H1 (cell line): Measurements from ENCODE around the gene GRIK4. TPM values are rescaled to one million over a fixed set of nuclear protein-coding genes. Genes with fewer than 3 reads are reported as not detected.

Experiments used
- CTCF ChIA-PET: fragments of 300-600 bp; sonication (Branson Sonifier 250); formaldehyde crosslinking; loops from one replicate; lab custom pipeline; 2021; ENCODE audit not compliant: partially characterized antibody; lab: Charles Lee
- POLR2A ChIA-PET: fragments of 300-600 bp; sonication (Branson Sonifier 250); formaldehyde crosslinking; loops from one replicate; lab custom pipeline; 2021; ENCODE audit warnings: inconsistent platforms; ENCODE audit not compliant: partially characterized antibody; lab: Charles Lee
- DNase-seq, 2 experiments: peaks; one replicate each; pipeline versions ENCODE4 v3.0.0 to v3.0.0-alpha.2; 2010 to 2022; ENCODE audit warnings: low spot score in 2 of 2, low read depth in 1 of 2, mixed read lengths in 1 of 2
- FAIRE-seq: peaks from 2 replicates; lab custom pipeline; 2011; peaks lifted over from hg19 to GRCh38; lab: Jason Lieb, UNC
- H2AFZ ChIP-seq: 2 replicates; pipeline ENCODE4 v1.8.1; 2012; ENCODE audit warnings: low read length, inconsistent platforms
- H2AK5ac ChIP-seq: 2 replicates; pipeline ENCODE4 v1.6.1; 2013; ENCODE audit warnings: low read depth, low read length
- H2BK120ac ChIP-seq: replicated peaks from 2 replicates; pipeline ENCODE3; 2013; ENCODE audit warnings: low read depth, low read length, inconsistent platforms
- H2BK12ac ChIP-seq: 2 replicates; pipeline ENCODE4 v1.6.1; 2013; ENCODE audit warnings: low read depth, low read length
- H2BK15ac ChIP-seq: 2 replicates; pipeline ENCODE4 v1.6.1; 2013; ENCODE audit warnings: low read length
- H2BK20ac ChIP-seq: 2 replicates; pipeline ENCODE4 v1.6.1; 2013; ENCODE audit warnings: low read length
- H2BK5ac ChIP-seq: 2 replicates; pipeline ENCODE4 v1.6.1; 2013; ENCODE audit warnings: low read depth, low read length
- H3K14ac ChIP-seq: 2 replicates; pipeline ENCODE4 v1.6.1; 2013; ENCODE audit warnings: inconsistent platforms; ENCODE audit not compliant: insufficient read length
- H3K18ac ChIP-seq: 2 replicates; pipeline ENCODE4 v1.6.1; 2013; ENCODE audit warnings: low read length; ENCODE audit errors: extremely low read depth
- H3K23ac ChIP-seq: 2 replicates; pipeline ENCODE4 v1.6.1; 2013; ENCODE audit warnings: inconsistent platforms; ENCODE audit not compliant: insufficient read length
- H3K23me2 ChIP-seq: 2 replicates; pipeline ENCODE4 v1.6.1; 2013; ENCODE audit warnings: low read depth, low read length
- H3K27ac ChIP-seq: 2 replicates; pipeline ENCODE4 v1.6.1; 2011; ENCODE audit warnings: low read depth, low read length, inconsistent platforms
- H3K27me3 ChIP-seq, 4 experiments: replicated peaks in 1 of 4; 1 replicate in 1 of 4; 2 replicates in 3 of 4; pipeline versions ENCODE4 v1.6.1 to v1.8.1; 2011 to 2013; ENCODE audit warnings: low read length in 3 of 4, mild to moderate bottlenecking in 3 of 4, inconsistent platforms in 2 of 4, mixed read lengths in 2 of 4, moderate library complexity in 1 of 4; ENCODE audit not compliant: control insufficient read depth in 3 of 4, insufficient read depth in 3 of 4; ENCODE audit errors: extremely low read depth in 1 of 4
- H3K36me3 ChIP-seq, 4 experiments: 2 replicates each; pipeline versions ENCODE4 v1.6.1 to v1.8.1; 2011 to 2013; ENCODE audit warnings: mild to moderate bottlenecking in 4 of 4, low read length in 3 of 4, moderate library complexity in 2 of 4, control low read depth in 1 of 4, inconsistent platforms in 1 of 4; ENCODE audit not compliant: insufficient read depth in 4 of 4, control insufficient read depth in 2 of 4
- H3K4ac ChIP-seq: replicated peaks from 2 replicates; pipeline ENCODE3; 2013; ENCODE audit warnings: low read length, low read depth, mixed read lengths, inconsistent platforms; ENCODE audit not compliant: insufficient read length
- H3K4me1 ChIP-seq, 4 experiments: replicated peaks in 1 of 4; 1 replicate in 1 of 4; 2 replicates in 3 of 4; pipeline versions ENCODE4 v1.6.1 to v1.8.1; 2011 to 2013; ENCODE audit warnings: low read length in 3 of 4, inconsistent platforms in 2 of 4, mixed read lengths in 1 of 4; ENCODE audit not compliant: insufficient read depth in 4 of 4, control insufficient read depth in 3 of 4
- H3K4me2 ChIP-seq, 2 experiments: 2 replicates each; pipeline versions ENCODE4 v1.6.1 to v1.8.1; 2011 to 2013; ENCODE audit warnings: low read depth in 2 of 2, low read length in 2 of 2, control low read depth in 1 of 2, inconsistent platforms in 1 of 2, mild to moderate bottlenecking in 1 of 2; ENCODE audit not compliant: insufficient read depth in 1 of 2
- H3K4me3 ChIP-seq, 4 experiments: fragments of 200-600, 300-600 bp in 1 of 4; sonication (generic), shearing (Covaris generic), sonication (Bioruptor Twin) in 1 of 4; 2 replicates each; pipeline versions ENCODE4 v1.5.1 to v1.8.1; 2011 to 2016; ENCODE audit warnings: low read length in 4 of 4, low read depth in 3 of 4, control low read depth in 2 of 4, inconsistent platforms in 2 of 4, mild to moderate bottlenecking in 2 of 4, mixed read lengths in 1 of 4, moderate library complexity in 1 of 4; ENCODE audit not compliant: insufficient read depth in 2 of 4; ENCODE audit errors: extremely low read depth in 1 of 4
- H3K56ac ChIP-seq: replicated peaks from 2 replicates; pipeline ENCODE3; 2013; ENCODE audit warnings: low read depth, mild to moderate bottlenecking, mixed read lengths, low read length, inconsistent platforms; ENCODE audit not compliant: insufficient read length
- H3K79me1 ChIP-seq: 2 replicates; pipeline ENCODE4 v1.6.1; 2013; ENCODE audit warnings: low read depth, low read length, control low read depth
- H3K79me2 ChIP-seq, 2 experiments: 2 replicates each; pipeline versions ENCODE4 v1.6.1 to v1.8.1; 2012 to 2013; ENCODE audit warnings: low read length in 2 of 2, mild to moderate bottlenecking in 2 of 2, inconsistent platforms in 1 of 2; ENCODE audit not compliant: insufficient read depth in 2 of 2, control insufficient read depth in 1 of 2
- H3K9ac ChIP-seq, 4 experiments: replicated peaks in 1 of 4; 1 replicate in 1 of 4; 2 replicates in 3 of 4; pipeline versions ENCODE4 v1.6.1 to v1.8.1; 2011 to 2013; ENCODE audit warnings: low read depth in 3 of 4, low read length in 3 of 4, control low read depth in 2 of 4, mild to moderate bottlenecking in 2 of 4, moderate library complexity in 2 of 4, inconsistent platforms in 1 of 4; ENCODE audit errors: extremely low read depth in 1 of 4
- H3K9me3 ChIP-seq, 2 experiments: 2 replicates each; pipeline versions ENCODE4 v1.6.1 to v1.8.1; 2012 to 2013; ENCODE audit warnings: mild to moderate bottlenecking in 2 of 2, moderate library complexity in 2 of 2, control low read depth in 1 of 2, inconsistent platforms in 1 of 2, low read depth in 1 of 2, low read length in 1 of 2, mixed read lengths in 1 of 2; ENCODE audit not compliant: insufficient read depth in 2 of 2
- H4K20me1 ChIP-seq, 2 experiments: replicated peaks in 1 of 2; 2 replicates each; pipeline versions ENCODE3 to v1.8.1; 2011 to 2013; ENCODE audit warnings: inconsistent platforms in 2 of 2, low read length in 2 of 2, mild to moderate bottlenecking in 1 of 2; ENCODE audit not compliant: insufficient read depth in 2 of 2, control insufficient read depth in 1 of 2
- H4K5ac ChIP-seq: 2 replicates; pipeline ENCODE4 v1.6.1; 2013; ENCODE audit warnings: low read length, low read depth, mixed read lengths, inconsistent platforms; ENCODE audit not compliant: insufficient read length
- H4K8ac ChIP-seq: 2 replicates; pipeline ENCODE4 v1.8.0; 2013; ENCODE audit warnings: mild to moderate bottlenecking, moderate library complexity, low read length, inconsistent platforms; ENCODE audit not compliant: insufficient read depth; ENCODE audit errors: extremely low read depth
- H4K91ac ChIP-seq: replicated peaks from 2 replicates; pipeline ENCODE3; 2013; ENCODE audit warnings: low read length, mixed read lengths, inconsistent platforms; ENCODE audit not compliant: insufficient read length
- E2F6 ChIP-seq: IDR thresholded peaks from 2 replicates; pipeline ENCODE4 v1.6.1; 2012; ENCODE audit warnings: inconsistent platforms
- HDAC2 ChIP-seq, 2 experiments: fragments of 300-600 bp in 1 of 2; sonication (generic) in 1 of 2; IDR thresholded peaks; 2 replicates each; pipeline ENCODE4 v1.6.1; 2011 to 2012; ENCODE audit warnings: low read depth in 2 of 2, low read length in 2 of 2, mild to moderate bottlenecking in 2 of 2, moderate library complexity in 2 of 2, borderline replicate concordance in 1 of 2, inconsistent platforms in 1 of 2
- HDAC6 ChIP-seq: IDR thresholded peaks from one replicate; pipeline ENCODE4 v1.7.1; 2012; ENCODE audit warnings: low read depth, mild to moderate bottlenecking, inconsistent platforms, low read length, moderate library complexity
- SAP30 ChIP-seq: fragments of 300-600 bp; sonication (generic); IDR thresholded peaks from 2 replicates; pipeline ENCODE4 v1.7.1; 2012; ENCODE audit warnings: low read length, moderate library complexity, mild to moderate bottlenecking, inconsistent platforms; ENCODE audit not compliant: insufficient read depth, insufficient replicate concordance
- SP2 ChIP-seq: IDR thresholded peaks from 2 replicates; pipeline ENCODE4 v1.6.1; 2012; ENCODE audit warnings: mild to moderate bottlenecking, low read length, inconsistent platforms
- SP4 ChIP-seq: IDR thresholded peaks from 2 replicates; pipeline ENCODE4 v1.6.1; 2012; ENCODE audit warnings: low read length, inconsistent platforms
- TEAD4 ChIP-seq: IDR thresholded peaks from 2 replicates; pipeline ENCODE4 v1.6.1; 2012; ENCODE audit warnings: low read depth, low read length, inconsistent platforms, mixed read lengths
- WGBS, 2 experiments: shearing (Covaris generic) in 1 of 2; methylation state at CpG; one replicate each; pipeline versions ENCODE4 v1.1.6 to v1.1.7; 2013 to 2015; ENCODE audit warnings: low lambda C conversion rate in 2 of 2, mixed read lengths in 2 of 2, inconsistent platforms in 1 of 2, low coverage in 1 of 2, missing lambda C conversion rate in 1 of 2; ENCODE audit not compliant: insufficient replicate concordance in 2 of 2, insufficient coverage in 1 of 2, insufficient read length in 1 of 2; ENCODE audit errors: extremely low coverage in 1 of 2, missing lambda C conversion rate in 1 of 2; 5-methylcytosine and 5-hydroxymethylcytosine counted together
- polyA plus RNA-seq, 7 experiments: library from polyadenylated mRNA; depleted of rRNA in 3 of 7; stranded (reverse) in 5 of 7; unstranded in 2 of 7; fragments of >200 nt in 5 of 7; fragments of 200-250 nt in 2 of 7; gene quantifications; 1 replicate in 5 of 7; 2 replicates in 1 of 7; 4 replicates in 1 of 7; pipeline versions ENCODE4 v1.2.1 to v1.2.3, GENCODE V29; 2011 to 2013; ENCODE audit warnings: missing spikeins in 2 of 7, mixed read lengths in 2 of 7
- total RNA-seq: library from RNA; stranded (reverse); fragmentation: NEBNext Ultra II Directional; extraction: Animal tissue kit (Norgen Biotek cat#: 25700); gene quantifications from 2 replicates; pipeline ENCODE4 v1.2.1, GENCODE V29; 2021

The GRIK4 gene
- total and polyA plus RNA-seq, 2 of the 8 experiments (the other 6 are each of a cell fraction or from before 2014, with no cell fraction given), result 1.2 to 2.9 TPM

DNA sequence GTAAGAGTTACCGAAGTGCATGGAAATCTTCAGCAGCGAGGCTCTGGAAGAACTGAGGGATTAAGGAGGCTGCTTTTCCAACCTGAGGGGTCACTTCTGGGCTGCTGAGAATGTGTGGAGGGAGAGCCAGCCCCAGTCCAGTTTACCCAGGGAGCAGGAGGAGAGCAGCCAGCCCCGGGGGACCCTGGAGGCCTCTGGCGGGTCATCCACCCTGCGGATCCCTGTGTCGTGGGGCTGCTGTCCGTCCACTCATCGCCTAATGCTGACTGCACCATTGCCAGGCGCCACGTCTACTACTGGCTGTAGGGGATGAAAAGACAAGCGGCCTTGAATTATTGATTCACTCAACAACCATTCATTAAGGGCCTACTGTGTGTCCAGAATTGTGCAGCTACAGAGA is 283.6 kb downstream of the GRIK4 start:
- H4K91ac ChIP-seq, result no peak overlapping the region
- no peaks in the 10 kb centered on the region for H3K36me3 ChIP-seq
- FAIRE-seq, result no peak
- H3K4me2 ChIP-seq, result no peak overlapping the region
- no peaks in the 10 kb centered on the region for H3K79me2 ChIP-seq
- no peak overlapping the region for H2BK15ac ChIP-seq
- no peaks in the 10 kb centered on the region for H3K9me3 ChIP-seq
- H3K23ac ChIP-seq, result no peak overlapping the region
- no peak overlapping the region for H2AFZ ChIP-seq
- H3K4me3 ChIP-seq, result no peak overlapping the region
- no peak overlapping the region for H2BK12ac ChIP-seq
- no peak overlapping the region for H4K8ac ChIP-seq
- 96% methylated on average over 11 of the region's 11 CpGs; no CpG with 5 or more reads in 1 of the 2 experiments for WGBS, 2 experiments
- H3K4ac ChIP-seq, result no peak overlapping the region
- H4K5ac ChIP-seq, result no peak overlapping the region
- no peak overlapping the region for H2AK5ac ChIP-seq
- POLR2A ChIA-PET, result interaction anchor here (0.8 kb wide), 1 partner anchor 12 kb away, joined by 3 read pairs; no protein-coding TSS in a partner anchor
- H3K79me1 ChIP-seq, result no peaks in the 10 kb centered on the region; the same call in 1 of the 2 replicates
- no peak overlapping the region for H3K14ac ChIP-seq
- H4K20me1 ChIP-seq, result no peaks in the 10 kb centered on the region
- H3K9ac ChIP-seq, result no peak overlapping the region
- no peak overlapping the region for H2BK120ac ChIP-seq
- TF ChIP-seq SAP30 (no peak), SP2 (no peak), TEAD4 (no peak), E2F6 (no peak), HDAC6 (no peak), HDAC2 (IDR thresholded peaks at IDR 0.05; ENCODE audit: borderline replicate concordance in 1 of 2, low read depth in 2 of 2, low read length in 2 of 2) (no peak), SP4 (no peak)
- no peak overlapping the region for H2BK20ac ChIP-seq
- H3K56ac ChIP-seq, result no peak overlapping the region
- H3K27ac ChIP-seq, result no peak overlapping the region
- no peaks in the 10 kb centered on the region; a peak in 1 of 7 replicates for H3K27me3 ChIP-seq
- H3K23me2 ChIP-seq, result no peaks in the 10 kb centered on the region; the same call in 1 of the 2 replicates
- H2BK5ac ChIP-seq, result no peak overlapping the region
- peaks cover 0 to 3% (median 0%) of the 10 kb centered on the region in 4 experiments; a peak in 1 of 7 replicates for H3K4me1 ChIP-seq
- H3K18ac ChIP-seq, result no peak overlapping the region
- DNase-seq, result no peak
- CTCF ChIA-PET, result interaction anchor here (0.9 to 3.0 kb wide), 6 partner anchors 36 to 134 kb away, joined by 3 to 8 read pairs (median 4); no protein-coding TSS in a partner anchor
